CD4-positive, alpha-beta T cell (primary cell): ENCODE data around the gene MIDN. TPM values are rescaled to one million over a fixed set of nuclear protein-coding genes. Genes with fewer than 3 reads are reported as not detected.

ENCODE experiments used
- ATAC-seq: fragments of 200-7000 bp; cut with Tn5 transposase; one replicate; pipeline ENCODE4 v1.10.0; 2022; ENCODE audit warnings: mild to moderate bottlenecking; ENCODE audit not compliant: poor library complexity
- CTCF ChIA-PET: fragments of 350-600 bp; sonication (Branson Sonifier 250); formaldehyde crosslinking; loops from one replicate; lab custom pipeline; 2021; ENCODE audit warnings: antibody characterized with exemption, inconsistent platforms; lab: Charles Lee
- POLR2A ChIA-PET: fragments of 350-600 bp; sonication (Branson Sonifier 250); formaldehyde crosslinking; loops from one replicate; lab custom pipeline; 2021; ENCODE audit warnings: antibody characterized with exemption, inconsistent platforms; lab: Charles Lee
- DNase-seq, 14 experiments: peaks; one replicate each; pipeline ENCODE4 v3.0.0-alpha.2; 2013 to 2020; ENCODE audit warnings: mixed read lengths in 2 of 14
- H3K27ac ChIP-seq, 2 donors: one replicate each; pipeline versions ENCODE4 v1.5.1 to v1.7.0; 2013; ENCODE audit warnings: low read length in 2 of 2, low read depth in 1 of 2, mild to moderate bottlenecking in 1 of 2
- H3K27me3 ChIP-seq, 2 experiments: 1 replicate in 1 of 2; 2 replicates in 1 of 2; pipeline versions ENCODE4 v1.6.1 to v1.7.0; 2013; ENCODE audit warnings: low read length in 2 of 2, control low read depth in 1 of 2, mild to moderate bottlenecking in 1 of 2, moderate library complexity in 1 of 2; ENCODE audit not compliant: insufficient read depth in 2 of 2, control insufficient read depth in 1 of 2
- H3K36me3 ChIP-seq: one replicate; pipeline ENCODE4 v1.6.1; 2013; ENCODE audit warnings: low read length, control low read depth; ENCODE audit not compliant: insufficient read depth
- H3K4me1 ChIP-seq: one replicate; pipeline ENCODE4 v1.6.1; 2013; ENCODE audit warnings: low read length, control low read depth; ENCODE audit not compliant: insufficient read depth
- H3K4me3 ChIP-seq: one replicate; pipeline ENCODE4 v1.5.1; 2013; ENCODE audit warnings: mild to moderate bottlenecking, low read length, moderate library complexity
- H3K9me3 ChIP-seq, 2 experiments: 1 replicate in 1 of 2; 2 replicates in 1 of 2; pipeline versions ENCODE4 v1.6.1 to v1.7.0; 2013; ENCODE audit warnings: low read length in 2 of 2, mild to moderate bottlenecking in 2 of 2, control low read depth in 1 of 2, moderate library complexity in 1 of 2; ENCODE audit not compliant: control insufficient read depth in 1 of 2, insufficient read depth in 1 of 2
- H3K27ac Mint-ChIP-seq: one replicate; pipeline ENCODE4 v1.8.0; 2020; ENCODE audit warnings: mixed read lengths
- H3K27me3 Mint-ChIP-seq: one replicate; pipeline ENCODE4 v1.8.0; 2021; ENCODE audit warnings: mixed read lengths
- H3K36me3 Mint-ChIP-seq: one replicate; pipeline ENCODE4 v1.8.0; 2021; ENCODE audit warnings: low read depth, mixed read lengths
- H3K4me1 Mint-ChIP-seq: one replicate; pipeline ENCODE4 v1.8.0; 2021; ENCODE audit warnings: low read depth, mixed read lengths
- H3K4me3 Mint-ChIP-seq: one replicate; pipeline ENCODE4 v1.8.0; 2020; ENCODE audit warnings: mild to moderate bottlenecking, mixed read lengths
- H3K9me3 Mint-ChIP-seq: one replicate; pipeline ENCODE4 v1.8.0; 2020; ENCODE audit warnings: mixed read lengths
- CTCF ChIP-seq: fragments of 200-600 bp; IDR thresholded peaks from one replicate; pipeline ENCODE4 v1.8.0; 2022; ENCODE audit warnings: antibody characterized with exemption, mild to moderate bottlenecking
- intact Hi-C, 2 experiments: fragments of 100-400 bp; cut with DNase I in 1 of 2; cut with micrococcal nuclease in 1 of 2; formaldehyde crosslinking; loops; one replicate each; pipeline versions ENCODE4 v1.15.1 to v1.9.0; 2023 to 2025; cut with DNase I, micrococcal nuclease
- total RNA-seq, 174 experiments: library from RNA in 2 of 174; stranded (reverse) in 2 of 174; gene quantifications; one replicate each; pipeline ENCODE4 v1.2.3 and lab custom pipeline; 2021 to 2026

Gene MIDN
- total RNA-seq, 2 experiments from 2014 or later = 214 to 228 TPM

GRCh38 chr19:1286487-1287353, 38.3 kb downstream of the MIDN start:
- Histone ChIP-seq H3K4me3 (no peak overlapping the region), H3K4me1 (peaks cover 14% of the 10 kb centered on the region), H3K9me3 (peaks cover 0 to 48% of the 10 kb centered on the region in 2 experiments), H3K27ac (no peak overlapping the region), H3K36me3 (no peaks in the 10 kb centered on the region), H3K27me3 (peaks cover 48 to 57% of the 10 kb centered on the region in 2 experiments)
- CTCF ChIA-PET = no interaction called here
- intact Hi-C loops = no loop called here
- Mint-ChIP-seq H3K27ac (no peak overlapping the region), H3K27me3 (peaks cover 26% of the 10 kb centered on the region), H3K4me1 (peaks cover 4% of the 10 kb centered on the region), H3K9me3 (no peaks in the 10 kb centered on the region), H3K36me3 (no peaks in the 10 kb centered on the region), H3K4me3 (no peak overlapping the region)
- ATAC-seq (no peak), DNase-seq (no peak)
- POLR2A ChIA-PET = no interaction called here
- TF ChIP-seq CTCF = no peak

GRCh38 chr19:1287354-1288225, 39.2 kb downstream of the MIDN start:
- Mint-ChIP-seq H3K27ac (no peak overlapping the region), H3K4me1 (peaks cover 4% of the 10 kb centered on the region), H3K36me3 (no peaks in the 10 kb centered on the region), H3K27me3 (peaks cover 35% of the 10 kb centered on the region), H3K4me3 (no peak overlapping the region), H3K9me3 (no peaks in the 10 kb centered on the region)
- Histone ChIP-seq H3K9me3 (peaks cover 0 to 55% of the 10 kb centered on the region in 2 experiments), H3K27ac (no peak overlapping the region), H3K4me1 (peaks cover 14% of the 10 kb centered on the region), H3K4me3 (no peak overlapping the region), H3K27me3 (peaks cover 56 to 65% of the 10 kb centered on the region in 2 experiments), H3K36me3 (no peaks in the 10 kb centered on the region)
- intact Hi-C loops = no loop called here
- CTCF ChIA-PET = no interaction called here
- POLR2A ChIA-PET = no interaction called here
- ATAC-seq (no peak), DNase-seq (no peak)
- no peak for TF ChIP-seq CTCF

- peaks cover 4% of the 10 kb centered on the region for H3K4me1 Mint-ChIP-seq
- Histone ChIP-seq H3K4me1 (peaks cover 14% of the 10 kb centered on the region), H3K36me3 (no peaks in the 10 kb centered on the region), H3K27me3 (peaks cover 56 to 65% of the 10 kb centered on the region in 2 experiments), H3K4me3 (no peak overlapping the region), H3K9me3 (peaks cover 0 to 62% of the 10 kb centered on the region in 2 experiments), H3K27ac (no peak overlapping the region)
- peaks cover 37% of the 10 kb centered on the region for H3K27me3 Mint-ChIP-seq
- no peak overlapping the region for H3K27ac Mint-ChIP-seq
- CTCF ChIA-PET = no interaction called here
- DNase-seq = no peak
- TF ChIP-seq CTCF = no peak
- ATAC-seq = no peak
- intact Hi-C loops = no loop called here
- H3K4me3 Mint-ChIP-seq = no peak overlapping the region
- H3K9me3 Mint-ChIP-seq = no peaks in the 10 kb centered on the region
- H3K36me3 Mint-ChIP-seq = no peaks in the 10 kb centered on the region
- POLR2A ChIA-PET = no interaction called here
Measured at GRCh38 chr19:1288226-1288612, 39.8 kb downstream of the MIDN start.
